A549 (cell line): ENCODE measurements around the gene DDX52. TPM values are rescaled to one million over a fixed set of nuclear protein-coding genes. Genes with fewer than 3 reads are reported as not detected.

Experiments used
- ATAC-seq, 2 experiments: fragments of 200-7000 bp in 1 of 2; fragments of >200 bp in 1 of 2; cut with Nextera tagmentation in 1 of 2; cut with Tn5 transposase in 1 of 2; 3 replicates each; pipeline versions ENCODE4 v1.8.0 to v1.9.1; 2018 to 2020; ENCODE audit warnings: mild to moderate bottlenecking in 1 of 2, moderate library complexity in 1 of 2
- CTCF ChIA-PET: fragments of 300-600 bp; sonication (Branson Sonifier 250); formaldehyde crosslinking; extraction: SDS; loops from one replicate; lab custom pipeline; 2021; ENCODE audit warnings: antibody characterized with exemption, inconsistent platforms; lab: Yijun Ruan, JAX
- POLR2A ChIA-PET: fragments of 350-600 bp; formaldehyde crosslinking; extraction: SDS; loops from one replicate; lab custom pipeline; 2021; ENCODE audit warnings: antibody characterized with exemption, inconsistent platforms; lab: Yijun Ruan, JAX
- DNase-seq, 2 experiments: peaks; one replicate each; pipeline versions ENCODE4 v3.0.0 to v3.0.0-alpha.2; 2011 to 2016; ENCODE audit warnings: low read depth in 1 of 2, low spot score in 1 of 2
- FAIRE-seq: peaks from 2 replicates; lab custom pipeline; 2011; peaks lifted over from hg19 to GRCh38; lab: Jason Lieb, UNC
- H3K27ac ChIP-seq, 2 experiments: fragments of >200 bp; sonication (Bioruptor Twin); formaldehyde crosslinking; 3 replicates each; pipeline ENCODE4 v1.5.1; 2016 to 2017
- H3K4me1 ChIP-seq: fragments of >200 bp; sonication (Bioruptor Twin); formaldehyde crosslinking; 3 replicates; pipeline ENCODE4 v1.6.1; 2016
- H3K4me2 ChIP-seq: fragments of >200 bp; sonication (Bioruptor Twin); formaldehyde crosslinking; 3 replicates; pipeline ENCODE4 v1.6.1; 2016
- H3K4me3 ChIP-seq: fragments of >200 bp; sonication (Bioruptor Twin); formaldehyde crosslinking; 3 replicates; pipeline ENCODE4 v1.5.1; 2016
- H3K9me3 ChIP-seq: fragments of >200 bp; sonication (Bioruptor Twin); formaldehyde crosslinking; 3 replicates; pipeline ENCODE4 v1.6.1; 2016
- ATOH8 ChIP-seq: fragments of 250-450 bp; sonication (Bioruptor Pico); IDR thresholded peaks from 2 replicates; pipeline ENCODE4 v1.5.0; 2020; ENCODE audit warnings: low read depth, mild to moderate bottlenecking, moderate library complexity
- BHLHE40 ChIP-seq: IDR thresholded peaks from 2 replicates; pipeline ENCODE4 v1.6.1; 2012; ENCODE audit warnings: low read depth, low read length, inconsistent platforms
- CEBPB ChIP-seq, 2 experiments: fragments of >200 bp in 1 of 2; sonication (Bioruptor Twin) in 1 of 2; formaldehyde crosslinking in 1 of 2; IDR thresholded peaks; 2 replicates each; pipeline ENCODE4 v1.6.1; 2012 to 2016
- CHD2 ChIP-seq: fragments of 150-350 bp; IDR thresholded peaks from 2 replicates; pipeline ENCODE4 v1.6.1; 2014; ENCODE audit warnings: low read length; ENCODE audit not compliant: partially characterized antibody
- CHD4 ChIP-seq: fragments of 200-600 bp; sonication (generic); IDR thresholded peaks from 2 replicates; pipeline ENCODE4 v1.6.1; 2016; ENCODE audit warnings: antibody characterized with exemption, mild to moderate bottlenecking, borderline replicate concordance
- E2F6 ChIP-seq: IDR thresholded peaks from 2 replicates; pipeline ENCODE4 v1.6.1; 2012; ENCODE audit warnings: low read depth, borderline replicate concordance
- EHMT2 ChIP-seq: fragments of 200-600 bp; sonication (generic); IDR thresholded peaks from 2 replicates; pipeline ENCODE4 v1.6.1; 2016; ENCODE audit warnings: antibody characterized with exemption, low read depth, mild to moderate bottlenecking, moderate library complexity
- ELK1 ChIP-seq: fragments of 150-350 bp; IDR thresholded peaks from 2 replicates; pipeline ENCODE4 v1.6.1; 2014; ENCODE audit warnings: low read depth, mild to moderate bottlenecking, low read length
- ESRRA ChIP-seq: fragments of 150-350 bp; IDR thresholded peaks from 2 replicates; pipeline ENCODE4 v1.6.1; 2014; ENCODE audit warnings: mild to moderate bottlenecking, low read length, borderline replicate concordance
- FOXS1 ChIP-seq: fragments of 250-450 bp; sonication (Bioruptor Pico); IDR thresholded peaks from 2 replicates; pipeline ENCODE4 v1.5.0; 2020; ENCODE audit warnings: mild to moderate bottlenecking, moderate library complexity
- HEYL ChIP-seq: fragments of 250-450 bp; sonication (Bioruptor Pico); IDR thresholded peaks from 2 replicates; pipeline ENCODE4 v1.8.0; 2021; ENCODE audit warnings: mild to moderate bottlenecking, moderate library complexity
- HOXA7 ChIP-seq: fragments of 250-450 bp; sonication (Bioruptor Pico); IDR thresholded peaks from 2 replicates; pipeline ENCODE4 v1.5.0; 2020; ENCODE audit warnings: mild to moderate bottlenecking, moderate library complexity
- JUNB ChIP-seq: fragments of >200 bp; sonication (Bioruptor Twin); formaldehyde crosslinking; IDR thresholded peaks from 2 replicates; pipeline ENCODE4 v1.6.1; 2016
- KDM1A ChIP-seq: fragments of 200-600 bp; sonication (generic); IDR thresholded peaks from 2 replicates; pipeline ENCODE4 v1.6.1; 2016; ENCODE audit warnings: low read depth, mild to moderate bottlenecking
- MAZ ChIP-seq: fragments of 150-350 bp; IDR thresholded peaks from 2 replicates; pipeline ENCODE4 v1.6.1; 2014; ENCODE audit warnings: antibody characterized with exemption, low read depth, low read length, borderline replicate concordance
- POLR2A ChIP-seq: IDR thresholded peaks from 2 replicates; pipeline ENCODE4 v1.6.1; 2012; ENCODE audit warnings: mild to moderate bottlenecking, low read length
- RAD21 ChIP-seq, 2 experiments: fragments of >200 bp in 1 of 2; sonication (Bioruptor Twin) in 1 of 2; formaldehyde crosslinking in 1 of 2; IDR thresholded peaks in 1 of 2; conservative IDR thresholded peaks in 1 of 2; 2 replicates in 1 of 2; 3 replicates in 1 of 2; pipeline ENCODE4 v1.6.1; 2012 to 2018; ENCODE audit warnings: inconsistent platforms in 1 of 2
- SREBF2 ChIP-seq: fragments of 450-650 bp; IDR thresholded peaks from 2 replicates; pipeline ENCODE4 v1.6.1; 2014; ENCODE audit warnings: mild to moderate bottlenecking, moderate library complexity
- TFCP2L1 ChIP-seq: fragments of 250-450 bp; sonication (Bioruptor Pico); IDR thresholded peaks from 2 replicates; pipeline ENCODE4 v1.5.0; 2021; ENCODE audit warnings: mild to moderate bottlenecking
- ZC3H11A ChIP-seq: fragments of 450-650 bp; IDR thresholded peaks from 2 replicates; pipeline ENCODE4 v1.6.1; 2014; ENCODE audit warnings: antibody characterized with exemption, mild to moderate bottlenecking
- WGBS: methylation state at CpG from one replicate; pipeline ENCODE4 v1.1.6; 2017; ENCODE audit errors: missing lambda C conversion rate; 5-methylcytosine and 5-hydroxymethylcytosine counted together
- polyA plus RNA-seq, 4 experiments: library from polyadenylated mRNA; depleted of rRNA in 3 of 4; stranded (reverse); fragments of >200 nt; fragmentation: RNase III in 1 of 4; extraction: RNeasy Plus Mini Kit Qiagen cat#74134 plus additional on column Dnase treatment in 1 of 4; gene quantifications; 2 replicates in 3 of 4; 3 replicates in 1 of 4; pipeline ENCODE4 v1.2.3, GENCODE V29; 2011 to 2017
- TF ChIP-seq, protein P1 (sequence below): fragments of 450-650 bp; IDR thresholded peaks from 2 replicates; pipeline ENCODE4 v1.6.1; 2014; ENCODE audit warnings: antibody characterized with exemption

Gene DDX52
- polyA plus RNA-seq, 2 of the 4 experiments (the other 2 are of a cell fraction): 42.4 to 59.6 TPM

GRCh38 chr17:37667039-37667438 lies 23.8 kb upstream of the DDX52 start:
- Histone ChIP-seq H3K4me1 (peaks cover 17% of the 10 kb centered on the region), H3K4me2 (no peak overlapping the region), H3K27ac (no peak overlapping the region)
- DNase-seq: no peak
- 79% methylated on average over 1 of the region's 1 CpG for WGBS
- TF ChIP-seq CEBPB (IDR thresholded peaks at IDR 0.05) (0 out of 4 replicates have a peak, but pooled peaks of 1 of the 2 experiments have one; percentile 4), POLR2A (no peak)
- TF ChIP-seq, all 56 proteins: peak for 1
- no peak overlapping the region for H3K4me3 ChIP-seq
- CTCF ChIA-PET: interaction anchor here (2.8 to 10.6 kb wide), 2 partner anchors 18 to 103 kb away, joined by 10 to 101 read pairs; no protein-coding TSS in a partner anchor
- POLR2A ChIA-PET: no interaction called here
- no peak for FAIRE-seq
- no peaks in the 10 kb centered on the region for H3K9me3 ChIP-seq
- no peak for ATAC-seq

DNA sequence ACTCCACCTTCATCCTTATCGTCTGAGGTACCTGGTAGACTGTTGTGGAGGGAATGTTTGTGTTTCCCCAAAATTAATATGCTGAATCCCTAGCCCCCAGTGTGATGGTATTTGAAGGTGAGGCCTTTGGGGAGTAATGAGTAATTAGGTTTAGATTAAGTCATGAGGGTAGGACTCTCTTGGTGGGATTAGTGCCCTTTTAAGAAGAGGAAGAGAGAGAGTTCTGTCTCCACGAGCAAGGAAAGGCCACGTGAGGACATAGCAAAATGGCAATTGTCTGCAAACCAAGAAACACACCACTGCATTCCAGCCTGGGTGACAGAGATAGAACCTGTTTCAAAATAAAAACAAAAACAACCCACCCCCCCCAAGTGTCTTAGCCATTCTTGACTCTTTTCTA lies 21.0 kb upstream of the DDX52 start:
- no peak overlapping the region for H3K4me3 ChIP-seq
- H3K27ac ChIP-seq: no peak overlapping the region
- no peak overlapping the region for H3K4me2 ChIP-seq
- no peak for DNase-seq
- H3K9me3 ChIP-seq: no peaks in the 10 kb centered on the region
- WGBS: 84% methylated on average over 3 of the region's 3 CpGs
- FAIRE-seq: no peak
- TF ChIP-seq MAZ (no peak), FOXS1 (CRISPR knock-in tag) (no peak), E2F6 (no peak), CHD2 (no peak), TFCP2L1 (CRISPR knock-in tag) (no peak), BHLHE40 (no peak), POLR2A (no peak), HEYL (no peak), CHD4 (no peak), JUNB (no peak), HOXA7 (CRISPR knock-in tag) (no peak)
- ChIA-PET CTCF (interaction anchor here (2.1 to 10.6 kb wide), 2 partner anchors 8 to 15 kb away, joined by 4 to 101 read pairs; no protein-coding TSS in a partner anchor), POLR2A (no interaction called here)
- no peaks in the 10 kb centered on the region for H3K4me1 ChIP-seq
- no peak for ATAC-seq

- POLR2A ChIA-PET: no interaction called here
- H3K9me3 ChIP-seq: no peaks in the 10 kb centered on the region
- H3K4me3 ChIP-seq: no peak overlapping the region
- H3K27ac ChIP-seq: no peak overlapping the region
- CTCF ChIA-PET: interaction anchor here (0.7 to 10.6 kb wide), 7 partner anchors 10 to 155 kb away, joined by 3 to 101 read pairs (median 4); no protein-coding TSS in a partner anchor
- ATAC-seq: no peak
- H3K4me1 ChIP-seq: no peaks in the 10 kb centered on the region
- no peak for TF ChIP-seq EHMT2
- no peak for TF ChIP-seq ELK1
- no peak for TF ChIP-seq RAD21 (conservative IDR thresholded peaks at IDR 0.05 in 1 of 2, IDR thresholded peaks at IDR 0.05 in 1 of 2)
- no peak for TF ChIP-seq ATOH8 (CRISPR knock-in tag)
- WGBS: 76% methylated on average over 4 of the region's 4 CpGs
- no peak for FAIRE-seq
- no peak overlapping the region for H3K4me2 ChIP-seq
- DNase-seq: no peak
Observed at GRCh38 chr17:37662353-37662752, 19.1 kb upstream of the DDX52 start.

DNA sequence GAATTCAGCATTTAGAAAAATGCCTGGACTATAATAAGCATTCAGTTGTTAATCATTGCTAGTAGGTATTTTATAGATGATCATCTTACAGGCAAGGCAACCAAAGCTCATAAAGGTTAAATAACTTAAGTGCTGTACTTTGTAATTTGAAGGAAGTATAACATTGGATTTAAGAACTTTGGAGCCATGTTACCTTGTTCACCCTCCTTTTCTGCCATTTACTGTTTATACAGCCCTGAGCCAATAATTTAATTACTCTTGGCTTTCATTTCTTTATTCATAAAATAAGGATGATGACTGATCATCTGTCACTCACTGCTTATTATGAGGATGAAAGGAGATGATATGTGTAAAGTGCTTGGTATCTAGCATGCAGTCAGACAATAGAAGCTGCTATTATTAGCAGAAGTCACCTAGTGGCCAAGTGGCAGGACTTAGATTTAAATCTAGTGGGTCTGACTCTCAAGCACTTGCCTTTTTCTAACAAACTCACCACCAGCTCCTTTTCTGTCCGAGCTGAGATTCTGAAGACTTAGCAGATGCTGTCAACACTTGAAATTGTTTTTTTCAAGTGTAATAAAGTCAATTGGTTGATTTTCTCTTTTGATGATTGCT lies 18.3 kb upstream of the DDX52 start:
- 53% methylated on average over 1 of the region's 1 CpG for WGBS
- CTCF ChIA-PET: interaction anchor here (0.9 to 10.6 kb wide), 8 partner anchors 9 to 155 kb away, joined by 3 to 101 read pairs (median 4); partner anchors contain the start of gene HNF1B
- TF ChIP-seq ZC3H11A (no peak), KDM1A (no peak), SREBF2 (no peak), ESRRA (no peak), ATOH8 (CRISPR knock-in tag) (no peak)
- TF ChIP-seq, protein P1, sequence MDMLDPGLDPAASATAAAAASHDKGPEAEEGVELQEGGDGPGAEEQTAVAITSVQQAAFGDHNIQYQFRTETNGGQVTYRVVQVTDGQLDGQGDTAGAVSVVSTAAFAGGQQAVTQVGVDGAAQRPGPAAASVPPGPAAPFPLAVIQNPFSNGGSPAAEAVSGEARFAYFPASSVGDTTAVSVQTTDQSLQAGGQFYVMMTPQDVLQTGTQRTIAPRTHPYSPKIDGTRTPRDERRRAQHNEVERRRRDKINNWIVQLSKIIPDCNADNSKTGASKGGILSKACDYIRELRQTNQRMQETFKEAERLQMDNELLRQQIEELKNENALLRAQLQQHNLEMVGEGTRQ: no peak

More for the DNA sequence above, 18.3 kb upstream of the DDX52 start:
- ATAC-seq: peak; percentile 70 to 71
- no peaks in the 10 kb centered on the region for H3K9me3 ChIP-seq
- H3K27ac ChIP-seq: no peak overlapping the region
- no peak overlapping the region for H3K4me2 ChIP-seq
- POLR2A ChIA-PET: interaction anchor here (0.6 kb wide), 1 partner anchor 55 kb away, joined by 3 read pairs; no protein-coding TSS in a partner anchor
- no peak for FAIRE-seq
- peak; percentile 30 to 45 for DNase-seq
- no peaks in the 10 kb centered on the region for H3K4me1 ChIP-seq
- H3K4me3 ChIP-seq: no peak overlapping the region
